Cardiac fibroblast (primary cell): ENCODE measurements around the gene CLCN4.

Source experiments
- DNase-seq, 2 donors: peaks; one replicate each; pipeline versions ENCODE4 v3.0.0 to v3.0.0-alpha.2; 2010; ENCODE audit warnings: low read depth in 2 of 2
- H3K4me3 ChIP-seq, 2 donors: replicated peaks in 1 of 2; 1 replicate in 1 of 2; 2 replicates in 1 of 2; pipeline ENCODE4 v1.5.1; 2011; ENCODE audit warnings: low read depth in 2 of 2, low read length in 2 of 2, mild to moderate bottlenecking in 2 of 2, moderate library complexity in 1 of 2
- TF ChIP-seq, protein P1 (sequence below): IDR thresholded peaks from one replicate; pipeline ENCODE4 v1.5.1; 2011; ENCODE audit warnings: low read depth, mild to moderate bottlenecking, low read length, inconsistent platforms

CLCN4 gene

DNA sequence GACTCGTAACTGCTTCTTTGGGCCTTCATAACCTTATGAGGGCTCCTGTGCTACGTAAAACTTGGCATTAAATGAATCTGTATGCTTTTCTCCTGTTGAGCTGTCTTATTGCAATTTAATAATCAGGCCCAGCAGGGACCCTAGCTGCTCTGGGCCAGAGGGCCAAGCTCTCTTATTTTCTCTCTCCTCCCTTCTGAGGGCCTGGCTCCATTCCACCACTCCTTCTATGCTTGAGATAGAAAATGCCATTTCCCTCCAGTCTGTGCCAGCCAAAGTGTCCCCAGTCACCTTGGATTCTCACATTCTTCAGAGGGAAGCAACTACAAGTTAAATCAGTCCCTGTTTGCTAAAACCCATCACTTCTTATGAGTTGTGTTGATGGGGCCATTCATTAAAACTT, 90.1 kb downstream of the CLCN4 start:
- DNase-seq = no peak

GRCh38 chrX:10254739-10255138, 98.0 kb downstream of the CLCN4 start:
- DNase-seq = peak in 1 of 2 donors; percentile 28
- TF ChIP-seq, protein P1, sequence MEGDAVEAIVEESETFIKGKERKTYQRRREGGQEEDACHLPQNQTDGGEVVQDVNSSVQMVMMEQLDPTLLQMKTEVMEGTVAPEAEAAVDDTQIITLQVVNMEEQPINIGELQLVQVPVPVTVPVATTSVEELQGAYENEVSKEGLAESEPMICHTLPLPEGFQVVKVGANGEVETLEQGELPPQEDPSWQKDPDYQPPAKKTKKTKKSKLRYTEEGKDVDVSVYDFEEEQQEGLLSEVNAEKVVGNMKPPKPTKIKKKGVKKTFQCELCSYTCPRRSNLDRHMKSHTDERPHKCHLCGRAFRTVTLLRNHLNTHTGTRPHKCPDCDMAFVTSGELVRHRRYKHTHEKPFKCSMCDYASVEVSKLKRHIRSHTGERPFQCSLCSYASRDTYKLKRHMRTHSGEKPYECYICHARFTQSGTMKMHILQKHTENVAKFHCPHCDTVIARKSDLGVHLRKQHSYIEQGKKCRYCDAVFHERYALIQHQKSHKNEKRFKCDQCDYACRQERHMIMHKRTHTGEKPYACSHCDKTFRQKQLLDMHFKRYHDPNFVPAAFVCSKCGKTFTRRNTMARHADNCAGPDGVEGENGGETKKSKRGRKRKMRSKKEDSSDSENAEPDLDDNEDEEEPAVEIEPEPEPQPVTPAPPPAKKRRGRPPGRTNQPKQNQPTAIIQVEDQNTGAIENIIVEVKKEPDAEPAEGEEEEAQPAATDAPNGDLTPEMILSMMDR = no peak
- H3K4me3 ChIP-seq = no peak overlapping the region

More for the DNA sequence above, 90.1 kb downstream of the CLCN4 start:
- TF ChIP-seq, protein P1 = no peak
- H3K4me3 ChIP-seq = no peak overlapping the region

- H3K4me3 ChIP-seq = no peak overlapping the region
- TF ChIP-seq, protein P1 = no peak
- peak; percentile 50 to 61 for DNase-seq
Measured at GRCh38 chrX:10259716-10260115, 102.9 kb downstream of the CLCN4 start.

GRCh38 chrX:10265775-10266174, 109.0 kb downstream of the CLCN4 start:
- TF ChIP-seq, protein P1 = no peak
- no peak overlapping the region for H3K4me3 ChIP-seq
- no peak for DNase-seq

DNA sequence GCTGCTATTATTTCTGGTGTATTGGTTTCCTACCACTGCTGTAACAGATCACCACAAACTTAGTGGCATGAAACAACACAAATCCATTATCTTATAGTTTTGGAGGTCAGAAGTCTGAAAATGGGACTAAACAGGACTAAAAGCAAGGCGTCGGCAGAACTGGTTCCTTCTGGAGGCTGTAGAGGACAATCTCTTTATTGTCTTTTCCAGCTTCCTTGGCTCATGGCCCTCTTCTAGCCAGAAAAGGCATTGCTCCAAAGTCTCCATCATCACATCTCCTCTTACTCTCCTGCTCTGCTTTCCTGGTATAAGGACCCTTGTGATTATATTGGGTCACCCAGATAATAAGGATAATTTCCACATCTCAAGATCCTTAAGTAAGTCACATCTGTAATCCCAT, 121.9 kb downstream of the CLCN4 start:
- TF ChIP-seq, protein P1 = no peak
- DNase-seq = no peak

GRCh38 chrX:10280071-10280470, 123.3 kb downstream of the CLCN4 start:
- no peak overlapping the region for H3K4me3 ChIP-seq
- no peak for DNase-seq
- TF ChIP-seq, protein P1 = no peak

More for the DNA sequence above, 121.9 kb downstream of the CLCN4 start:
- H3K4me3 ChIP-seq = no peak overlapping the region

DNA sequence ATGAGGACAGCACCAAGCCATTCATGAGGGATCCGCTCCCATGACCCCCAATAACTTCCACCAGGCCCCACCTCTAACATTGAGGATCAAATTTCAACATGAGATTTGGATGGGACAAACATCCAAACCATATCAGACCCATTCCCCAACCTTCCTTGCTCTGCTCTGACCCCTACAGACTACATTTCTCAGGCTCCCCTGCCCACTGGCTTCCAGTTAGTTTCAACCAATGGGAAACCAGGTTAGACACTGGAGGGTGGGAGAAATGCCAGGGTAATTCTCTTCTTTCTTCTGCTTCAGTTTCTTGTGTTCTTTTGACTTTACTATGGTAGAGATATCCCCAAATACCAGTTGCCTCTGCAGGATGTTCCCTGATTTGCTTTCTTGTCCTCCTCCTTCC, 125.7 kb downstream of the CLCN4 start:
- TF ChIP-seq, protein P1 = no peak
- no peak overlapping the region for H3K4me3 ChIP-seq
- no peak for DNase-seq
